Endothelial cell of umbilical vein (primary cell): ENCODE data around the gene ARHGAP32. TPM values are rescaled to one million over a fixed set of nuclear protein-coding genes. Genes with fewer than 3 reads are reported as not detected.

Experiments used
- BruUV-seq: library from RNA; stranded (reverse); fragments of 400-500 nt; replicated peaks from 2 replicates; lab custom pipeline; 2021; lab: Mats Ljungman, UMichigan
- CTCF ChIA-PET: fragments of 300-600, 350-600 bp; sonication (Branson Sonifier 250); formaldehyde crosslinking; loops from one replicate; lab custom pipeline; 2021; ENCODE audit warnings: antibody characterized with exemption, inconsistent platforms; lab: Charles Lee
- POLR2A ChIA-PET: fragments of 300-600, 350-600 bp; sonication (Branson Sonifier 250); formaldehyde crosslinking; loops from one replicate; lab custom pipeline; 2021; ENCODE audit warnings: antibody characterized with exemption, inconsistent platforms; lab: Charles Lee
- DNase-seq: peaks from one replicate; pipeline ENCODE4 v3.0.0-alpha.2; 2011; ENCODE audit warnings: low read depth, low spot score
- FAIRE-seq: peaks from 2 replicates; lab custom pipeline; 2011; peaks lifted over from hg19 to GRCh38; lab: Jason Lieb, UNC
- H2AFZ ChIP-seq: 2 replicates; pipeline ENCODE4 v1.6.0; 2012; ENCODE audit warnings: low read depth, low read length, control low read depth, inconsistent platforms
- H3K27ac ChIP-seq: 2 replicates; pipeline ENCODE4 v1.5.1; 2011; ENCODE audit warnings: low read depth, mild to moderate bottlenecking, control low read depth, low read length, moderate library complexity; ENCODE audit not compliant: insufficient read depth
- H3K27me3 ChIP-seq, 2 experiments: 2 replicates each; pipeline versions ENCODE4 v1.6.0 to v1.6.1; 2011; ENCODE audit warnings: low read length in 2 of 2, mixed read lengths in 1 of 2; ENCODE audit not compliant: control insufficient read depth in 2 of 2, insufficient read depth in 2 of 2
- H3K36me3 ChIP-seq, 2 experiments: 2 replicates in 1 of 2; 3 replicates in 1 of 2; pipeline ENCODE4 v1.5.1; 2011; ENCODE audit warnings: low read length in 2 of 2, mild to moderate bottlenecking in 1 of 2, moderate library complexity in 1 of 2; ENCODE audit not compliant: control insufficient read depth in 2 of 2, insufficient read depth in 2 of 2; ENCODE audit errors: extremely low read depth in 1 of 2
- H3K4me1 ChIP-seq: 3 replicates; pipeline ENCODE4 v1.5.1; 2011; ENCODE audit warnings: mild to moderate bottlenecking, low read length; ENCODE audit not compliant: control insufficient read depth, insufficient read depth; ENCODE audit errors: extremely low read depth
- H3K4me2 ChIP-seq: 2 replicates; pipeline ENCODE4 v1.6.1; 2011; ENCODE audit warnings: low read length, control low read depth, mixed read lengths; ENCODE audit not compliant: insufficient read depth
- H3K4me3 ChIP-seq, 3 experiments: fragments of 200-600 bp in 1 of 3; sonication (generic), shearing (Covaris generic) in 1 of 3; replicated peaks in 1 of 3; 2 replicates each; pipeline ENCODE4 v1.5.1; 2011 to 2016; ENCODE audit warnings: control low read depth in 3 of 3, low read length in 3 of 3, mild to moderate bottlenecking in 2 of 3, inconsistent platforms in 1 of 3, low read depth in 1 of 3, moderate library complexity in 1 of 3; ENCODE audit not compliant: insufficient read depth in 1 of 3
- H3K79me2 ChIP-seq: 2 replicates; pipeline ENCODE4 v1.6.0; 2012; ENCODE audit warnings: low read length, inconsistent platforms; ENCODE audit not compliant: control insufficient read depth, insufficient read depth
- H3K9ac ChIP-seq: replicated peaks from 2 replicates; pipeline ENCODE3; 2011; ENCODE audit warnings: low read length, control low read depth; ENCODE audit not compliant: insufficient read depth; ENCODE audit errors: extremely low read depth
- H3K9me1 ChIP-seq: replicated peaks from 3 replicates; pipeline ENCODE4 v1.6.0; 2011; ENCODE audit warnings: mild to moderate bottlenecking, low read length; ENCODE audit not compliant: control insufficient read depth, insufficient read depth; ENCODE audit errors: extremely low read depth
- H3K9me3 ChIP-seq: replicated peaks from 2 replicates; pipeline ENCODE4 v1.5.1; 2012; ENCODE audit warnings: low read length, inconsistent platforms; ENCODE audit not compliant: control insufficient read depth, insufficient read depth
- H4K20me1 ChIP-seq: replicated peaks from 2 replicates; pipeline ENCODE3; 2011; ENCODE audit warnings: mild to moderate bottlenecking, low read length; ENCODE audit not compliant: control insufficient read depth, insufficient read depth; ENCODE audit errors: extremely low read depth
- EZH2 ChIP-seq: IDR thresholded peaks from 2 replicates; pipeline ENCODE4 v1.6.1; 2012; ENCODE audit warnings: borderline replicate concordance, low read depth, mild to moderate bottlenecking, moderate library complexity, low read length, inconsistent platforms; ENCODE audit not compliant: severe bottlenecking
- FOS ChIP-seq: IDR thresholded peaks from 2 replicates; pipeline ENCODE4 v1.6.1; 2011; ENCODE audit warnings: mild to moderate bottlenecking, low read length, moderate library complexity, borderline replicate concordance; ENCODE audit not compliant: insufficient read depth
- GATA2 ChIP-seq: IDR thresholded peaks from 2 replicates; pipeline ENCODE4 v1.7.0; 2011; ENCODE audit warnings: low read depth, mild to moderate bottlenecking, moderate library complexity, mixed read lengths, low read length; ENCODE audit not compliant: insufficient read length, insufficient read depth
- JUN ChIP-seq: IDR thresholded peaks from 2 replicates; pipeline ENCODE4 v1.6.1; 2011; ENCODE audit warnings: borderline replicate concordance, low read depth; ENCODE audit not compliant: insufficient read length, insufficient read depth
- MYC ChIP-seq: IDR thresholded peaks from one replicate; pipeline ENCODE4 v1.6.1; 2011; ENCODE audit warnings: mild to moderate bottlenecking, low read depth, low read length
- POLR2A ChIP-seq: IDR thresholded peaks from 2 replicates; pipeline ENCODE4 v1.6.1; 2012; ENCODE audit warnings: low read depth, mild to moderate bottlenecking, control low read depth, low read length
- POLR2AphosphoS5 ChIP-seq: IDR thresholded peaks from 2 replicates; pipeline ENCODE4 v1.6.1; 2012; ENCODE audit warnings: low read depth, mild to moderate bottlenecking, control low read depth, low read length, moderate library complexity; ENCODE audit not compliant: insufficient read depth
- dilution Hi-C: fragments of 300-500 bp; cut with MboI; formaldehyde crosslinking; loops from one replicate; pipeline ENCODE4 v1.15.0; 2019; ENCODE audit warnings: low sequenced_read_pairs; ENCODE audit not compliant: extremely low pct_ligation_motif_present
- intact Hi-C: fragments of 100-400 bp; cut with micrococcal nuclease; formaldehyde crosslinking; loops from one replicate; pipeline ENCODE4 v1.10.0; 2022
- polyA plus RNA-seq, 4 experiments: library from polyadenylated mRNA; depleted of rRNA in 3 of 4; stranded (reverse) in 3 of 4; unstranded in 1 of 4; fragments of >200 nt; gene quantifications; 2 replicates each; pipeline versions ENCODE4 v1.2.1 to v1.2.3, GENCODE V29; 2011 to 2012; ENCODE audit warnings: missing spikeins in 1 of 4
- total RNA-seq: library from RNA; stranded (reverse); gene quantifications from 2 replicates; pipeline ENCODE4 v1.2.3, GENCODE V29; 2021
- TF ChIP-seq, protein P1 (sequence below), 2 donors: IDR thresholded peaks; 1 replicate in 1 of 2; 2 replicates in 1 of 2; pipeline ENCODE4 v1.5.1; 2011; ENCODE audit warnings: low read length in 2 of 2, mild to moderate bottlenecking in 2 of 2, moderate library complexity in 2 of 2, control low read depth in 1 of 2, inconsistent platforms in 1 of 2, low read depth in 1 of 2; ENCODE audit not compliant: insufficient read depth in 1 of 2; ENCODE audit errors: extremely low read depth in 1 of 2
- TF ChIP-seq, protein P2 (sequence below): IDR thresholded peaks from 2 replicates; pipeline ENCODE4 v1.6.1; 2011; ENCODE audit not compliant: insufficient read depth, insufficient read length

The ARHGAP32 gene
- total and polyA plus RNA-seq, 2 donors (not counting 3 experiments of a cell fraction or from before 2014, with no cell fraction given) = 3.4 to 9.1 TPM

DNA sequence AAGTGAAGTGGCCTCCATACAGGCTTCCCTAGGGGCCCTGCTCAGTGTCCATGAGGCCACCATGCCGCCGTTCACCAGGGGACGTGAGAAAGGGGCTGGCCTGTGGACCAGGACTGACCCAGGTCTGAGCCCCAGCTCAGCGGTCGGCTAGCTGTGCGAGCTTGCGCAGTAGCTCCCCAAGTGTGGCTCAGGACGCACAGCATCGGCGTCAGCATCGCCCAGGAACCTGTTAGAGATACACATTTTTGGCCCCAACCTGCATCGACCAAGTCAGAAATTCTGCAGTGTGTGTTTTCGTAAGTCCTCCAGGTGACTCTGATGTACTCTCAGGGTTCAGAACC, 249.9 kb downstream of the ARHGAP32 start:
- intact Hi-C loops = no loop called here
- Histone ChIP-seq H4K20me1 (no peaks in the 10 kb centered on the region), H3K9me3 (no peaks in the 10 kb centered on the region), H3K9ac (no peak overlapping the region), H3K27ac (no peak overlapping the region), H3K79me2 (no peaks in the 10 kb centered on the region), H3K36me3 (no peaks in the 10 kb centered on the region), H3K4me3 (no peak overlapping the region), H3K27me3 (peaks cover 0 to 2% of the 10 kb centered on the region in 2 experiments), H3K4me2 (no peak overlapping the region), H3K9me1 (no peaks in the 10 kb centered on the region), H2AFZ (no peak overlapping the region), H3K4me1 (no peaks in the 10 kb centered on the region)
- ChIA-PET CTCF (interaction anchor here (0.7 to 7.4 kb wide), 2 partner anchors 14 to 57 kb away, joined by 4 to 43 read pairs; no protein-coding TSS in a partner anchor), POLR2A (no interaction called here)
- no peak for DNase-seq
- no peak for TF ChIP-seq POLR2AphosphoS5
- no peak for TF ChIP-seq POLR2A
- TF ChIP-seq MYC = no peak
- TF ChIP-seq, protein P1, sequence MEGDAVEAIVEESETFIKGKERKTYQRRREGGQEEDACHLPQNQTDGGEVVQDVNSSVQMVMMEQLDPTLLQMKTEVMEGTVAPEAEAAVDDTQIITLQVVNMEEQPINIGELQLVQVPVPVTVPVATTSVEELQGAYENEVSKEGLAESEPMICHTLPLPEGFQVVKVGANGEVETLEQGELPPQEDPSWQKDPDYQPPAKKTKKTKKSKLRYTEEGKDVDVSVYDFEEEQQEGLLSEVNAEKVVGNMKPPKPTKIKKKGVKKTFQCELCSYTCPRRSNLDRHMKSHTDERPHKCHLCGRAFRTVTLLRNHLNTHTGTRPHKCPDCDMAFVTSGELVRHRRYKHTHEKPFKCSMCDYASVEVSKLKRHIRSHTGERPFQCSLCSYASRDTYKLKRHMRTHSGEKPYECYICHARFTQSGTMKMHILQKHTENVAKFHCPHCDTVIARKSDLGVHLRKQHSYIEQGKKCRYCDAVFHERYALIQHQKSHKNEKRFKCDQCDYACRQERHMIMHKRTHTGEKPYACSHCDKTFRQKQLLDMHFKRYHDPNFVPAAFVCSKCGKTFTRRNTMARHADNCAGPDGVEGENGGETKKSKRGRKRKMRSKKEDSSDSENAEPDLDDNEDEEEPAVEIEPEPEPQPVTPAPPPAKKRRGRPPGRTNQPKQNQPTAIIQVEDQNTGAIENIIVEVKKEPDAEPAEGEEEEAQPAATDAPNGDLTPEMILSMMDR (IDR thresholded peaks at IDR 0.05; ENCODE audit: extremely low read depth in 1 of 2, insufficient read depth in 1 of 2, low read depth in 1 of 2, low read length in 2 of 2) = no peak
- TF ChIP-seq EZH2 = no peak
- no peak for TF ChIP-seq FOS
- TF ChIP-seq JUN = no peak
- TF ChIP-seq GATA2 = no peak
- TF ChIP-seq, protein P2, sequence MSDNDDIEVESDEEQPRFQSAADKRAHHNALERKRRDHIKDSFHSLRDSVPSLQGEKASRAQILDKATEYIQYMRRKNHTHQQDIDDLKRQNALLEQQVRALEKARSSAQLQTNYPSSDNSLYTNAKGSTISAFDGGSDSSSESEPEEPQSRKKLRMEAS = no peak
- no peak for FAIRE-seq
- BruUV-seq = no TSS peak
- dilution Hi-C loops = no loop called here
